ENCODE data around the gene SCNN1A. TPM values are rescaled to one million over a fixed set of nuclear protein-coding genes. Genes with fewer than 3 reads are reported as not detected.

The SCNN1A gene
- total RNA-seq (2014; rRNA removed), result 0.32 and 0.69 TPM in 2 replicates
- 1.8 TPM for polyA plus RNA-seq (2012)

DNA sequence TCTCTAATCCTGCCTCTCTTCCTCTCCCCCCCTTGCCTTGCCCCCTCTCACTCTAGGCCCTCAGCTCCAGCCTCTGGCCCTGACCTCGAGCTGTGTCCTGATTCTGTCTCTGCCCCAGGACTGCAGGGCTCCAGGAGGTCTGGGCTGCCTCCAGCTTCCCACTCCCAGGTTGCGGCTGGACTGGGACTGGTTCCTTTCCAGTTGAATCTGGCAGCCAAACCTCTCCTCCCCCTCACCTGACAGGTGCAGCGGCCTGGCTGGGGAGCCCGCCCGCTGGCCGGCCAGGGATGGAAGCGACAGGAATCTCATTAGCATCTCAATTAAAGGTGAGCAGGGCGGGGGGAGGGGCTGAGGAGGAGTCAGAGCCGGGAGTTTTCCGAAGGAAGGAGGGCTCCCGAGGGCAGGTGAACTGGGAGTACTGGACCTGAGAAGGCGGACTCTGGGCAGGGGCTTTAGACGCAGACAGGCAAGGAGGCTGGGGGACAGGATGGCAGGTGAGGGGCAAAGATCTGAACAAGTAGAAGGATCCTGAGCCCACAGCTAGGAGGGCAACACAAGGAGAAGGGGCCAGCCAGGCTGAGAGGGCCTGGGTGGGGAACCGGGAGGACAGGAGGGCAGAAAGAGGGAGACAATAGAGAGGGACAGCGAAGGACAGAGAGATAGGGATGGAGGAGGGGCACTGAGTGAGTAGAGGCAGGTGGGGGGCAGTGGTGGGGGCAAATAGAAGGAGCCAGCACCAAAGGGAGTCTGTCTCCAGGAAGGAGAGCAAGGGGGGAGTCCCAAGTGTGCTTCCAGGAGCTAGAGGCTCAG is at the start of gene SCNN1A:
SCNN1A (minus strand) TSS at position 295 of the 810 bp plus-strand sequence. CDS start 780 bp downstream, outside the sequence.
- no peak for DNase-seq (ENCODE audit: low read depth)

DNA sequence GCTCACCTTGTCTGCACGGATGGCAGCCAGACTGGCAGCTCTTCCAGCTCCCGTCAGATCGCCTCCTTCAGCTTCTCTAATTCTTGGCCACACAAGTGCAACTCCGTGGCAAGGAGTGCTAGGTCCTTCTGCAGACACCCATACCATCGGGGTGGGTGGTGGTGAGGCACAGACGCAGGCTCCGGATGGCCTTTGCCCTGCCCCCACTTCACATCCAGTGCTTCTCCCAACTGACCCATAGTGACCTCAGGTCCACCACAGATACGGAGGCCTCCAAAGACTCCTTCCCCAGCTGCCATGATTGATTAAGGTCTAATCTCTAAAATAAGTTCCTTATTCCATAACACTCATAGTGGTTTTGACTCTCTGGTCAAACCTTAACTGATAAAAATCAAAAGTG is 49.5 kb upstream of the SCNN1A start:
- DNase-seq (ENCODE audit: low read depth), result no peak

DNA sequence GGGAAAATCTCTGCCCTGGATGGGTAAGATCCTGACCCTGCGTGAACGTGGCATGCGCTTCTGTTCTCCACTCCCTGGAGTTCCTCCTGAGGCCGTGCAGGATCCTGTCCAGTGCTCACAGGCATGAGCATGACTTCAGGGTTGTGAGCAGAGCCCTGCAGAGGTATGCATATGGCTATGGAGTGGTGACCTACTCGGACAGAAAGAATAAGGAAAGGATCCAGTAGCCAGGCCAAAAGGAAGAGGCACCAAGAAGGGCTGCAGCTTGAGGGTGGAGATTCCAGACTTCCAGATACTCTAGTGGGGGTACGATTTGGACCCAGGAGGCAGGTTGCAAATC is 48.6 kb upstream of the SCNN1A start:
- no peak for DNase-seq (ENCODE audit: low read depth)

DNA sequence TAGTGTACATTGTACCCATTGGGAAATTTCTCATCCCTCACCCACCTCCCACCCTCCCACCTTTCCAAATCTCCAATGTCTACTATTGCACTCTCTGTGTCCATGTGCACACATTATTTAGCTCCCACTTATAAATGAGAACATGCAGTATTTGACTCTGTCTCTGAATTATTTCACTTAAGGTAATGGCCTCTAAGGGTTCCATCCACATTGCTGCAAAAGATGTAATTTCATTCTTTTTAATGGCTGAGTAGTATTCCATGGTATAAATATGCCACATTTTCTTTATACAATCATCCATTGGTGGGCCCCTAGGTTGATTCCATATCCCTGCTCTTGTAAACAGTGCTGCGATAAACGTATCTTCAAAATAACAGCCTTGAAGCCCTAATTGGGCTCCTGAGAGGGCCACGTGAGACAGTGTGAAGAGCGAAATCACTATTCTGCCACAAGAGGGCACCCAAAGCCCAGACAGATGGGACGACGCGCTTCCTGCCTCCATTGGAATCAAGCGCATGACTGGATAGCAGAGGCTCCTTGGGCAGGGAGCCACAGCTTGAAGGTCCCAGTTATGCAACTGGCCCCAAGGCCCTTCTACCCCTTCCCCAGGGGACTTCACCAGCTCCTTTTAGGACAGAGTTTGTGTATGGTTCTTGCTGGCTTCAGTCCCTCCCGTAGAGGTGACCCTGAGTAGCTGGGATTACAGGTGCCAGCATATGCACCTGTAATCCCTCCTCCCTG is 48.1 kb upstream of the SCNN1A start:
- peak; percentile 89 for DNase-seq (ENCODE audit: low read depth)

DNA sequence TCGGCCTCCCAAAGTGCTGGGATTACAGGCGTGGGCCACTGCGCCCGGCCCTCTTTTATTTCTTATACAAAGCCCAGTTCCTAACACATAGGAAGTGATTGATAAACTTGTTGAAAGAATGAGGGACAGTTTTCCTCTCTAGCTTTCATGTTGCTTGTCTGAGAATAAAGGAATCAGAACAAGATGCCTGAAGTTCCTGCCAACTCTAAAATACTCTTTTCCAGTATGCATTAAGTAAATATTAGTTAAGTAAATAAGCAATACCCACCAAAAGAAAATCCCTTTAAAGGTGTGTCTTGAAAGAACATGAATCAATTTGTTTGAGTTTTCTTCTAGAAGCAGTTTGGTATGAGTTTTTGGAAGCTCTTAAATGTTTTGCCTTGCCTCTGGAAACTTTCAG is 45.0 kb upstream of the SCNN1A start:
- DNase-seq (ENCODE audit: low read depth), result no peak

DNA sequence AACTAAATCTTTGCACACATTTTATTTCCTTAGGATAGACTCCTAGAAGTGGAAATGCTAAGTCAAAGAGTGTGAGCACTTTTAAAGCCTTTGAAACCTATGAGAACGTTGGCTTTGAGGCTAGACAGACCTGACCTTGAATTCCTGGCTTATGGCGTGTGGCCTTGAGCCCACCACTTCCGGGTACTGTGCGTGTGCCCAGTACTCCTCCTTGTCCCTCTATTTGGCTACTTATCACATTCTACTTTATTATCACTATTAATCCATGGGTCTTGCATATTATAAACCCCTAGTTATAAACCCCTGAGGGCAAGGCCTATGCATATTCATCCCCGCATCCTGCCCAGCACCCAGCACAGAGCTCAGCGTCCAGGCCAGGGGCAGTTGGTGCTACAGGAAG is 43.4 kb upstream of the SCNN1A start:
- no peak for DNase-seq (ENCODE audit: low read depth)

DNA sequence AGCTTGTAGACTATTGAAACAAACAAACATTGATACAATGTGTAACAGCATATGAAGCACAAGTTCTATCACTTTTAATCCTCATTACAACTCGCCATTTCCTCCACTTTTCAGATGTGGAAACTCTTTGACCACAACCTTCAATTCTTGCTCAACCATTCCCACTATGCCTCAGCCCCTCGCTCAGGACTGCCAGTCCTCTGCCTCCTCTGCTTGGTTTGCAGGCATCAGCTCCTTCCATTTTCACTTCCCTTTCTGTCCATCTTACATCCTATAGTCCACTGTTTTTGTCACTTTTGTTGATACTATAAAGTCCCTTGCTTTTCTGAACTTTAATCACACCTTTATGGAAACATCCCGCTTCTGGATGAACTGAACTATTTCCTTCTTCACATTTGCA is 41.2 kb upstream of the SCNN1A start:
- no peak for DNase-seq (ENCODE audit: low read depth)

DNA sequence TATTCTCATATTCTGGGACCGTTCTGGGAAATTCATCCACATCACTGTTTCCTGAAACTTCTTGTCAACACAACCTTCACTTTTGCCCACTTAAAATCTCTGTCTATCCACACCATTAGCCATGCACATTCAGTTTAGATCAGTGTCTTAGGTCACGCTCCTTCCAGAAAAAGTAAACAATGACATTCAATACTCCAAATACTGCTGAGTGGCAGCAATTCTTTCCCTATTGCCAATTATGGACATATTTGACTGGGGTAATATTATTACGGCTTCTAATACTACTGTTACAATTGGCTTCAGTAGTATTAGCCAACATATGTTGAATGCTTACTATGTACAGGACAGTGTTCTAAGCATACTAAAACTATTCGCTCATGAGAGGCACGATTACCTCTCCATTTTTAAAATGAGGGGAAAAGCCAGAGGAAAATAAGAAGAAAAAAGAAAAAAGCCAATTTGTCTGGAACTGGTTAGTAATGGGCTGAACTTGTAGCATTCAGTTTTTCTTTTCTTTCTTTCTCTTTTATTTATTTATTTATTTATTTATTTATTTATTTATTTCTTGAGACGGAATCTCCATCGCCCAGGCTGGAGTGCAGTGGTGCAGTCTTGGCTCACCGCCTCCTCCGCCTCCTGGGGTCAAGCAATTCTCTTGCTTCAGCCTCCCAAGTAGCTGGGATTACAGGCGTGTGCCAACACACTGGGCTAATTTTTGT is 32.0 kb upstream of the SCNN1A start:
- DNase-seq (ENCODE audit: low read depth), result no peak

DNA sequence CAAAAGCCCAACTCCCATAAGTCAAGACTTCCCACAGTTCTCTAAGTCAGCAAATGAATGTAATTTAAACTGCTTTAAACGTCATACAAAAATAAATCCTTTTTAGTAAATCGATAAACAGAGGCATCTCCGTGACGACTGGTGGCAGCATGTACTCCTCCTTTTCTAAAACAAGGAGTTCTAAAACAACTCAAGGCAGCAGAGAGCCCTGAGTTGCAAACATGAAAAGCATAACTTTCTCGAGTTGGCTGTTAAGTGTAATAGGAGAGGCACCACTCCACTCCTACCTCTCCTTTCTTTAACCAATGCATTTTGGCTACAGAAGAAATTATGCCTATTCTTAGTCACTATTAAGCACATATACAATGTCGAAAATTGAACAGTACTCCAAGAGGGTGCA is 30.6 kb upstream of the SCNN1A start:
- no peak for DNase-seq (ENCODE audit: low read depth)

DNA sequence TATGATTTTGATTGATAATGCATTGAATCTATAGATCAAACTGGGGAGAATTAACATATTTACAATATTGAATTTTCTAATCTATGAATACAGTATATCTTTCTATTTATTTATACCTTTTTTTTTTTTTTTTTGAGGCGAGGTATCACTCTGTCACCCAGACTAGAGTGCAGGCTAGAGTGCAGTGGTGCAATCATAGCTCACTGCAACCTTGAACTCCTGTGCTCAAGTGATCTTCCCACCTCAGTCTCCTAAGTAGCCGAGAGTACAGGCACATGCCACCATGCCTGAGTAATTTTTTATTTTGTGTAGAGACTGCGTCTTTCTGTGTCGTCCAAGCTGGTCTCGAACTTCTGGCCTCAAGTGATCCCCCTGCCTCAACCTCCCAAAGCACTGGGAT is 29.0 kb upstream of the SCNN1A start:
- no peak for DNase-seq (ENCODE audit: low read depth)

DNA sequence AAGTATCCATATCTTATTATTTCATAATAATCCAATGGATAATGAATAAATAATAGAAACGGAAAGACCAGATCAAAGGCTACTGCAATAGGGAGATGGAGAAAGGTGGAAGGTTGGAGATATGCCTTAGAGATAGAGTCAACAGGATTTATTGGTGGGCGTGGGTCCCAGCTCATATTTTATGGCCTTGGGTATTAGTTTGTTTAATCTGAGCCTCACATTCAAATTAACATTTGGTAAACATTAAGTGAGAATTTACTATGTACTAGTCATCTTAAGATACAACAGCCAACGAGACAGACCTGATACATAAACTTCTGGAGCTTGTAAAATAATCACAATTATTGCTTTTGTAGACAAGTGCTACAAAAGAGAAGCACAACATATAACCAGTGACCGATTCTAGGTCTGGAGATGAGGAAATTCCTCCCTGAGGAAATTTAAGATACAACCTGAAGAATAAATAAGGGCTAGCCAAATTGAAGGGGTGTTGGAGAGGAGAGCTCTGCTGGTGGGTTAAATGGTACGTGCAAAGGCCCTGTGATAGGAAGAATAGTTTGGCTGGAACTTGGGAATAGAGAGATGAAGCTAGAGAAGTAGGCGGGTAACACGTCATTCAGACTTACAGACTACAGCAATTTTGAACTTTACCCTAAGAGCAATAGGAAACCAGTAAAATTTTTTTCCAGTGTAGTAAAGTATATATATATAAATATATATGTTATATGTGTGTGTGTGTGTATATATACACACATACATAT is 24.7 kb upstream of the SCNN1A start:
- no peak for DNase-seq (ENCODE audit: low read depth)

DNA sequence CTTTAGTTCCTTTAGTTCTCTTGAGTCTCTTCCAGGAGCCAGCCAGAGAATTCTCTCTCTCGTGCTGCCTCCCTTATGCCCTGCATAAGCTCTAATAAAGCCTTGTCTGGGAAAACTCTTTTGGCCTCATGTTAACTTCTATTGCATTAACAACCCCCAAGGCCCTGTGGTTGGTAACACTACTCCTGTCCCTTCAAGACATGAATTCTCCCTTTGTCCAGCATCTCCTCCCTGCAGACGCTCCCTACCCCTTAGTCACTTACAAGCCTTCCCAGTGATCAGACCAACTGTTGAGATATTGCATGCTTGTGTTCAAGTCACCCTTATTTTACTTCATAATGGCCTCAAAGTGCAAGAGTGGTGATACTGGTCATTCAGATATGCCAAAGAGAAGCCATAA is 20.7 kb upstream of the SCNN1A start:
- no peak for DNase-seq (ENCODE audit: low read depth)

DNA sequence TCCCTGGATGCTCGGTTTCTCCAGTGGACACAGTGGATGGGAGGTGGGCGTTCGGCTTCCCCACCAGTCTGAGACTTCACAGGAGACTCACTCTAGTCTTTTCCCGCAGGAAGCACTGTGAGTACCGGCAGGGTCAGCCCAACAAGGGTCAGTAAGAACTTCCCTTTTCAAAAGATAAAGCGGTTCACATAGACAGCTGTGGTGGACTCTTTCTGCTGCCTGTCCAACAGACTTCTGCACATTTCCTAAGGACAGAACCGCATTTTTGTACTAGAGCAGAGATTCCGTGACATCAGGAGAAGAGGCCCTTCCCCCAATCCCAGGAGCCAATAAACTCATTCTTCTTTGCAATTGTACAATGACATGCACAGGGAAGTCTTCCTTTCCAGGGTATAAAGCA is 19.0 kb upstream of the SCNN1A start:
- no peak for DNase-seq (ENCODE audit: low read depth)

DNA sequence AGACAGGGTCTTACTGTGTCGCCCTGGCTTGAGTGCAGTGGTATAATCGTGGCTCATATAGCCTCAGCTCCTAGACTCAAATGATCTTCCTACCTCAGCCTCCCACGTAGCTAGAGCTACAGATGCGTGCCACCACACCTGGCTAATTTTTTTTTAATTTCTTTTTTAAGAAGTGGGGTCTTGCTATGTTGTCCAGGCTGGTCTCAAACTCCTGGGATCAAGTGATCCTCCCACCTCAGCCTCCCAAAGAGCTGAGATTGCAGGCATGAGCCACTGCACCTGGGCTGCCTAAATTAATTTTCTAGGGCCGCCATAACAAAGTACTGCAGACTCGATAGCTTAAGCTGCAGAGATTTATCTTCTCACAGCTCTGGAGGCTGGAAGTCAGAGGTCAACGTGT is 17.7 kb upstream of the SCNN1A start:
- DNase-seq (ENCODE audit: low read depth), result no peak

DNA sequence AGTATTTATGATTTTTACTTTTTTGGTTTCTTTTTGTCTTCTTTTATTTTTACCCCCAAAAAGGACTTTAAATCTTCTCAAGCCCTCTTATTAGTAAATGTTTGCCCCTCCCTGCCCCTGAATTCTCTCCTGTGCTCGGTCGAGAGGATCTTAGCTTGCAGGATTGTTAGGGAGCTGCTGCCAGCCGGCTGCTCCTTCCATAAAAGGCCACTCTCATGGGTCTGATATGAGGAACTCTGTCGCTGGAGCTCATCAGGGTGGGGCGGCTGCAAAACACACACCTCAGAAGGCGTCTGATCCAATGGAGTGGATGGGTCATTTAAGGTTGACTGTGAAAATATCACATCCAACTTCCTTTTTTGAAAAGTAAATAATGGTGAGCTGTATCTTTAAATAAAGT is 17.1 kb upstream of the SCNN1A start:
- DNase-seq (ENCODE audit: low read depth), result no peak

DNA sequence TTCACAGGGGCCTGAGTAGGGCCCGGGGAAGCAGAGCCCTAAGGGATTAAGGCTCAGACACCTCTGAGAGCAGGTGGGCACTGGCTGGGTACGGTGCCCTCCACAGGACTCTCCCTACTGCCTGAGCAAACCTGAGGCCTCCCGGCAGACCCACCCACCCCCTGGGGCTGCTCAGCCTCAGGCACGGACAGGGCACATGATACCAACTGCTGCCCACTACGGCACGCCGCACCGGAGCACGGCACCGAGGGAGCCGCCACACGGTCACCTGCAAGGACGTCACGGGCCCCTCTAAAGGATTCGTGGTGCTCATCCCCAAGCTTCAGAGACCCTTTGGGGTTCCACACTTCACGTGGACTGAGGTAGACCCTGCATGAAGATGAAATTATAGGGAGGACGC is 15.7 kb upstream of the SCNN1A start:
- no peak for DNase-seq (ENCODE audit: low read depth)

DNA sequence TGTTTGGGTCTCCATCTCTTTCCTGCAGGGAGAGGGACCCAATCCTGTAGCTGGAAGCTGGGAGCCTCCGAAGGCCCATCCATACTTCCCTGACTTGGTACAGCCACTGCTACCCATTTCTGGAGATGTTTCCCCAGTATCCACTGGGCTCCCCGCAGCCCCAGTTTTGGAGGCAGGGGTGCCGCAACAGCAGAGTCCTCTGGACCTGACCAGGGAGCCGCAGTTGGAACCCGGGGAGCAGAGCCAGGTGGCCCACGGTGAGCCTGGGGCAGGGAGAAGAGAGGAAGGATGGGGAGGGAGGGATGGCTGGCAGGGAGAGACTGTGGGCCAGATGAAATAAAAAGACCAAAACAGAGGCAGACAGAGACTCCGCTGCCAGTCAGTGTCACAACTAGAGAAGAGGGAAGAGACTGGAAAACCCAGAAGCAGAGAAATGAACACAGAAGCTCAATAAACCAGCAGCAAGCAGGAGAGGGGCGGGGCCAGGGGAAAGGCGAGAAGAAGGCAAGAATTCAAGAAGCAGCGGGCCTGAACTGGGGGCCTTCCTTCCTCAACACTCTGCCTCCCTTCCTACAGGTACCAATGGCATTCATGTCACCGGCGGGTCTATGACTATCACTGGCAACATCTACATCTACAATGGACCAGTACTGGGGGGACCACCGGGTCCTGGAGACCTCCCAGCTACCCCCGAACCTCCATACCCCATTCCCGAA is 14.9 kb upstream of the SCNN1A start:
- no peak for DNase-seq (ENCODE audit: low read depth)

DNA sequence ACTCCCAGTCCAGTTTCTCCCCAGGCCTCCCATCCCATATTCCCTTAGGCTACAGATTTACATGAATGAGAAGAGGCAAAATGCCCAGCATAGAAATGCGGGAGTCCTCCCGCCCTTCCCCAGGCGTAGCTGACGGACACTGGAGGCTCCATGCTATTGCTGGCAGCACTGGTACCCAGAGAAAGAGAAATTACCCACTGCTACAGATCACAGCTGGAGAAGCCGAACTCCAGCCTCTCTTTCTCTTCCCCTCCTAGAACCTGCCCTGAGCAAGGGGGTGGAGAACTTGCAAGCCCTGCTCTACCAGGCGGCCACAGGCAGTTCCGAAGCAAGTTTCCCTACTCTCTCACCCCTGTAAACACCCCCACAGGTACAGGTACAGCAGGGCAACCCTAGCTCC is 12.2 kb upstream of the SCNN1A start:
- no peak for DNase-seq (ENCODE audit: low read depth)

DNA sequence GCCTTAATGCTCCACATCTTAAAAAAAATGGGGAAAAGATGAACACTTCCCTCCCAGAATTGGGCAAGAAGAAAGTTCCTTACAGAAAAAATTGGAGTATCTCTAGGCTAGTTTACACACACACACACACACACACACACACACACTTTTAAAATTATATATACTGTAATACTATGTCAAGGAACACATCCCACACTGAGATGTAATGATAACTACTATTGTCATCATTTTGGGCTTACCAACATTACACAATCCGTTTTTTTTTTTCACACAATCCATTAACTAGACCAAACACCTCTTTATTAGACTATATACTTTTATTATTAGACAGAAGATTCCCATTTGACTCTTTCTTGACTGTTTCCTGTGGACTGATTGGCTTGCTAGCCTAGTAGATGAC is 11.1 kb upstream of the SCNN1A start:
- DNase-seq (ENCODE audit: low read depth), result no peak

DNA sequence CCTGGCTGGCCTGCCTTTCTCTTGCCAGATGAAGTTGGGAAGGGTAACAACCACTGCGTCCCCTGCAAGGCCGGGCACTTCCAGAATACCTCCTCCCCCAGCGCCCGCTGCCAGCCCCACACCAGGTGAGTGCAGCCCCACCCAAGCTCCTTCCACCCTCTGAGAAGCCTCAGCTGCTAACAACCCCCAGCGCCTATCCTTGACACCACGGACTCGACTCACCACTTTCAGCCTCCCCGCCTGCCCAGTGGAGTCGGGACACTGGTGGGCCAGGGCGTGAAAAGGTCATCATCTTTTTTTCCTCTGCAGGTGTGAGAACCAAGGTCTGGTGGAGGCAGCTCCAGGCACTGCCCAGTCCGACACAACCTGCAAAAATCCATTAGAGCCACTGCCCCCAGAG is 10.7 kb upstream of the SCNN1A start:
- DNase-seq (ENCODE audit: low read depth), result no peak

All from LHCN-M2 (cell line).